ENCODE data around the gene PRKAR1A. TPM values are rescaled to one million over a fixed set of nuclear protein-coding genes. Genes with fewer than 3 reads are reported as not detected.

Gene PRKAR1A
- total and polyA plus RNA-seq, 4 donors: 55.6 to 118 (median 104) TPM

DNA sequence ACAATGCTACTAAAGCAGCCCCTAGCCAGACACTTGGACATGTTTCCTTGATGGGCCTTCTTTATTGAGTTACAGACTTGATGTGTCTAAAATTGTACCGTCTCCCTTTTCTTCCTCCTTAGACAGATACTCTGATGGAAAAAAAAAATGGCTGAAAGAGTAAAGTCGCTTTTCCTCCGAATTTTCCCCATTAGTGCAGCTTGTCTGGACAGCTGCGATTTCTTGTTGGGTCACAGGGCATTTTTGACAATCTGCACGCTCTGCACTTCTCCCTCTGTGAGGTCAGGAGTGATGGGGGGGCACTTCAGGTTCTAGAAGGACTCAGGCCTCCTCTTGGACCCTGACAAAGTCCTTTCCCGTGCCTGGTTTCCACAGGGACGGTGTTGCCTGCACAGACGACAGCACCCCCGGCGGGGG, 968 bp upstream of the PRKAR1A start (continued):
- TF ChIP-seq RXRA (IDR thresholded peaks at IDR 0.05): peak in 1 of 2 donors; percentile 32
- peak; percentile 55 to 87 for TF ChIP-seq HNF4A (conservative IDR thresholded peaks at IDR 0.05)
- TF ChIP-seq, protein P1, sequence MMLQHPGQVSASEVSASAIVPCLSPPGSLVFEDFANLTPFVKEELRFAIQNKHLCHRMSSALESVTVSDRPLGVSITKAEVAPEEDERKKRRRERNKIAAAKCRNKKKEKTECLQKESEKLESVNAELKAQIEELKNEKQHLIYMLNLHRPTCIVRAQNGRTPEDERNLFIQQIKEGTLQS (IDR thresholded peaks at IDR 0.05): no peak
- peak; percentile 35 for TF ChIP-seq SP1 (IDR thresholded peaks at IDR 0.05)

DNA sequence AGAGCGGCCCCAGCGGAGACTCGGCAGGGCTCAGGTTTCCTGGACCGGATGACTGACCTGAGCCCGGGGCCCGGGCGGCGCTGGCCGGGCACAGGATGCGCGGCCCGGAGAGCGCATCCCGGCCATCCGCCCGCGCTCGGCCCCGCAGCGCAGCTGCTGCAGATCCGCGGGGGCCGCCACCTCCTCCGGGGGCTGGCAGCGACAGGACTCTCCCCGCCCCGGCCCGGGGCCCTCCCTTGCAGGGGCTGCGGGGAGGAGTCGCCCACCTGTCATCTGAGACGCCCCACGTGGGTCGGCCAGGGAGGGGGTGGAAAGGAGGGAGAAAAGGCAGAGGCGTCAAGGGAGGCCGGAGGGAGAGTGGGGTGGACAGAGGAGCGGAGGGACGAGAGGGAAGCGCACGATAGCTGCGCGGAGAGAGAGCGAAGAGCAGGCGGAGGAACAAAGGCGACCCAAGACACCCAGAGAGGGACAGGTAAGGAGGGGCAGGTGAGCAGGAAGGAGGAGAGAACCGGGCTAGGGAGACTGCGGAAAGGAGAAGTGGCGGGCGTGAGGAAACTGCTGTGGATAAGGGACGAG, 471 bp upstream of the PRKAR1A start:
- Histone ChIP-seq H3K4me1 (ENCODE audit: control insufficient read depth in 4 of 4, insufficient read depth in 4 of 4, low read length in 3 of 4) (peaks cover 1 to 32% (median 15%) of the 10 kb centered on the region in 4 donors), H3K9ac (ENCODE audit: low read depth in 1 of 2, low read length in 2 of 2) (peak overlapping the region; percentile 80 to 95), H3K27ac (ENCODE audit: low read depth in 1 of 2, low read length in 2 of 2) (peak overlapping the region; percentile 85 to 100), H3K9me3 (ENCODE audit: control insufficient read depth in 4 of 4, low read length in 3 of 4) (no peaks in the 10 kb centered on the region), H3K4me3 (ENCODE audit: low read depth in 1 of 3, low read length in 3 of 3) (peak overlapping the region; percentile 61 to 95 (median 92)), H3K36me3 (ENCODE audit: control insufficient read depth in 4 of 4, insufficient read depth in 3 of 4, low read depth in 1 of 4, low read length in 3 of 4) (peaks cover 0 to 14% (median 1%) of the 10 kb centered on the region in 4 donors), H3K27me3 (ENCODE audit: control insufficient read depth in 4 of 4, insufficient read depth in 4 of 4, low read length in 3 of 4) (no peaks in the 10 kb centered on the region)
- WGBS: under 1% methylated on average over 49 of the region's 49 CpGs
- peak; percentile 78 for DNase-seq (ENCODE audit: low spot score)
- no peak for TF ChIP-seq HNF4A (conservative IDR thresholded peaks at IDR 0.05)
- TF ChIP-seq, protein P2, sequence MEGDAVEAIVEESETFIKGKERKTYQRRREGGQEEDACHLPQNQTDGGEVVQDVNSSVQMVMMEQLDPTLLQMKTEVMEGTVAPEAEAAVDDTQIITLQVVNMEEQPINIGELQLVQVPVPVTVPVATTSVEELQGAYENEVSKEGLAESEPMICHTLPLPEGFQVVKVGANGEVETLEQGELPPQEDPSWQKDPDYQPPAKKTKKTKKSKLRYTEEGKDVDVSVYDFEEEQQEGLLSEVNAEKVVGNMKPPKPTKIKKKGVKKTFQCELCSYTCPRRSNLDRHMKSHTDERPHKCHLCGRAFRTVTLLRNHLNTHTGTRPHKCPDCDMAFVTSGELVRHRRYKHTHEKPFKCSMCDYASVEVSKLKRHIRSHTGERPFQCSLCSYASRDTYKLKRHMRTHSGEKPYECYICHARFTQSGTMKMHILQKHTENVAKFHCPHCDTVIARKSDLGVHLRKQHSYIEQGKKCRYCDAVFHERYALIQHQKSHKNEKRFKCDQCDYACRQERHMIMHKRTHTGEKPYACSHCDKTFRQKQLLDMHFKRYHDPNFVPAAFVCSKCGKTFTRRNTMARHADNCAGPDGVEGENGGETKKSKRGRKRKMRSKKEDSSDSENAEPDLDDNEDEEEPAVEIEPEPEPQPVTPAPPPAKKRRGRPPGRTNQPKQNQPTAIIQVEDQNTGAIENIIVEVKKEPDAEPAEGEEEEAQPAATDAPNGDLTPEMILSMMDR (IDR thresholded peaks at IDR 0.05; ENCODE audit: low read depth, low read length, missing input control): peak; percentile 12

DNA sequence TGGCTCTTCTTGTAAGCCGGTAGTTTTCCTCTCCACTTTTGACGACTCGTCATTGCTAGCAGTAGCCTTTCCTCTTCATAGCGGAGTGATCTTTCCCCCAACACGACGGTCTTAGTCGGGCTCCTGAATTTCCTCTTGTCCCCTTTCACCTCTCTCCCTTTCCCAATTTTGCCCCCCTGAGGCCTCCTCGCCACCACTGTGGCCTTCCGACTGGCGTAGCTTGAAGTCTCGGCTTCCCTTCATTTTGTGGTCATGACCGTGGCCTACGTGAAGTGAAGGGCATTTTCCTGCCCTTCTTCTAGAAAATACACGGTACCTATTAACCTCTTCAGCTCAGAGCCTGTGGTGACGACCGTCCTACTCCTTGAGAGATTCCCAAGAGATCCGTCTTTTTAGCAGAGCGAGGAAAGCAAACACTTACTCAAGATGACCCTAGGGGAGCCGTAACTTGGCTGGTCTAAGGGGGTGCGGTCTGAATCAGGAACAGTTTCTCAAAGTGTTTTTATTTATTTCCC, 787 bp downstream of the PRKAR1A start:
- Histone ChIP-seq H3K9ac (ENCODE audit: low read depth in 1 of 2, low read length in 2 of 2) (peak overlapping the region; percentile 95 to 99), H3K27ac (ENCODE audit: low read depth in 1 of 2, low read length in 2 of 2) (peak overlapping the region; percentile 85 to 100), H3K27me3 (ENCODE audit: control insufficient read depth in 4 of 4, insufficient read depth in 4 of 4, low read length in 3 of 4) (no peaks in the 10 kb centered on the region), H3K4me1 (ENCODE audit: control insufficient read depth in 4 of 4, insufficient read depth in 4 of 4, low read length in 3 of 4) (peaks cover 1 to 36% (median 16%) of the 10 kb centered on the region in 4 donors), H3K36me3 (ENCODE audit: control insufficient read depth in 4 of 4, insufficient read depth in 3 of 4, low read depth in 1 of 4, low read length in 3 of 4) (peaks cover 0 to 27% (median 2%) of the 10 kb centered on the region in 4 donors), H3K4me3 (ENCODE audit: low read depth in 1 of 3, low read length in 3 of 3) (peak overlapping the region; percentile 61 to 95 (median 92)), H3K9me3 (ENCODE audit: control insufficient read depth in 4 of 4, low read length in 3 of 4) (no peaks in the 10 kb centered on the region)
- TF ChIP-seq, protein P3, sequence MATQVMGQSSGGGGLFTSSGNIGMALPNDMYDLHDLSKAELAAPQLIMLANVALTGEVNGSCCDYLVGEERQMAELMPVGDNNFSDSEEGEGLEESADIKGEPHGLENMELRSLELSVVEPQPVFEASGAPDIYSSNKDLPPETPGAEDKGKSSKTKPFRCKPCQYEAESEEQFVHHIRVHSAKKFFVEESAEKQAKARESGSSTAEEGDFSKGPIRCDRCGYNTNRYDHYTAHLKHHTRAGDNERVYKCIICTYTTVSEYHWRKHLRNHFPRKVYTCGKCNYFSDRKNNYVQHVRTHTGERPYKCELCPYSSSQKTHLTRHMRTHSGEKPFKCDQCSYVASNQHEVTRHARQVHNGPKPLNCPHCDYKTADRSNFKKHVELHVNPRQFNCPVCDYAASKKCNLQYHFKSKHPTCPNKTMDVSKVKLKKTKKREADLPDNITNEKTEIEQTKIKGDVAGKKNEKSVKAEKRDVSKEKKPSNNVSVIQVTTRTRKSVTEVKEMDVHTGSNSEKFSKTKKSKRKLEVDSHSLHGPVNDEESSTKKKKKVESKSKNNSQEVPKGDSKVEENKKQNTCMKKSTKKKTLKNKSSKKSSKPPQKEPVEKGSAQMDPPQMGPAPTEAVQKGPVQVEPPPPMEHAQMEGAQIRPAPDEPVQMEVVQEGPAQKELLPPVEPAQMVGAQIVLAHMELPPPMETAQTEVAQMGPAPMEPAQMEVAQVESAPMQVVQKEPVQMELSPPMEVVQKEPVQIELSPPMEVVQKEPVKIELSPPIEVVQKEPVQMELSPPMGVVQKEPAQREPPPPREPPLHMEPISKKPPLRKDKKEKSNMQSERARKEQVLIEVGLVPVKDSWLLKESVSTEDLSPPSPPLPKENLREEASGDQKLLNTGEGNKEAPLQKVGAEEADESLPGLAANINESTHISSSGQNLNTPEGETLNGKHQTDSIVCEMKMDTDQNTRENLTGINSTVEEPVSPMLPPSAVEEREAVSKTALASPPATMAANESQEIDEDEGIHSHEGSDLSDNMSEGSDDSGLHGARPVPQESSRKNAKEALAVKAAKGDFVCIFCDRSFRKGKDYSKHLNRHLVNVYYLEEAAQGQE (IDR thresholded peaks at IDR 0.05): peak; percentile 19
- TF ChIP-seq NR2F2 (IDR thresholded peaks at IDR 0.05) (no peak), SP1 (IDR thresholded peaks at IDR 0.05) (no peak), YY1 (IDR thresholded peaks at IDR 0.05) (peak; percentile 34), EGR1 (IDR thresholded peaks at IDR 0.05; ENCODE audit: low read depth in 2 of 2) (no peak)
- TF ChIP-seq, protein P4, sequence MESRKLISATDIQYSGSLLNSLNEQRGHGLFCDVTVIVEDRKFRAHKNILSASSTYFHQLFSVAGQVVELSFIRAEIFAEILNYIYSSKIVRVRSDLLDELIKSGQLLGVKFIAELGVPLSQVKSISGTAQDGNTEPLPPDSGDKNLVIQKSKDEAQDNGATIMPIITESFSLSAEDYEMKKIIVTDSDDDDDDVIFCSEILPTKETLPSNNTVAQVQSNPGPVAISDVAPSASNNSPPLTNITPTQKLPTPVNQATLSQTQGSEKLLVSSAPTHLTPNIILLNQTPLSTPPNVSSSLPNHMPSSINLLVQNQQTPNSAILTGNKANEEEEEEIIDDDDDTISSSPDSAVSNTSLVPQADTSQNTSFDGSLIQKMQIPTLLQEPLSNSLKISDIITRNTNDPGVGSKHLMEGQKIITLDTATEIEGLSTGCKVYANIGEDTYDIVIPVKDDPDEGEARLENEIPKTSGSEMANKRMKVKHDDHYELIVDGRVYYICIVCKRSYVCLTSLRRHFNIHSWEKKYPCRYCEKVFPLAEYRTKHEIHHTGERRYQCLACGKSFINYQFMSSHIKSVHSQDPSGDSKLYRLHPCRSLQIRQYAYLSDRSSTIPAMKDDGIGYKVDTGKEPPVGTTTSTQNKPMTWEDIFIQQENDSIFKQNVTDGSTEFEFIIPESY (IDR thresholded peaks at IDR 0.05): no peak
- WGBS: under 1% methylated on average over 20 of the region's 20 CpGs
- peak; percentile 41 for DNase-seq (ENCODE audit: low spot score)
